Liver (tissue), 3 donors: Measurements from ENCODE around the gene PTP4A1.

Experiments
- FOXA1 ChIP-seq: IDR thresholded peaks from 2 replicates; pipeline ENCODE4 v1.6.1; 2016; ENCODE audit warnings: antibody characterized with exemption
- JUND ChIP-seq, 2 donors: IDR thresholded peaks; 2 replicates each; pipeline ENCODE4 v1.6.1; 2016; ENCODE audit warnings: antibody characterized with exemption in 2 of 2
- RAD21 ChIP-seq, 2 donors: IDR thresholded peaks; 2 replicates each; pipeline ENCODE4 v1.6.1; 2016; ENCODE audit warnings: antibody characterized with exemption in 2 of 2, mild to moderate bottlenecking in 2 of 2
- SP1 ChIP-seq: IDR thresholded peaks from 2 replicates; pipeline ENCODE4 v1.6.1; 2018; ENCODE audit warnings: antibody characterized with exemption, mild to moderate bottlenecking
- TAF1 ChIP-seq: conservative IDR thresholded peaks from 2 replicates; pipeline ENCODE4 v1.6.1; 2016; ENCODE audit warnings: antibody characterized with exemption, mild to moderate bottlenecking
- TF ChIP-seq, protein P1 (sequence below): fragments of 150-350 bp; IDR thresholded peaks from 2 replicates; pipeline ENCODE4 v1.5.1; 2017; ENCODE audit warnings: improper control_type of control experiment, low read depth, low read length; ENCODE audit not compliant: missing input control
- TF ChIP-seq, protein P2 (sequence below): IDR thresholded peaks from 2 replicates; pipeline ENCODE4 v1.6.1; 2016; ENCODE audit warnings: antibody characterized with exemption, mild to moderate bottlenecking
- donor health status: healthy.
- donor health status: healthy.

DNA sequence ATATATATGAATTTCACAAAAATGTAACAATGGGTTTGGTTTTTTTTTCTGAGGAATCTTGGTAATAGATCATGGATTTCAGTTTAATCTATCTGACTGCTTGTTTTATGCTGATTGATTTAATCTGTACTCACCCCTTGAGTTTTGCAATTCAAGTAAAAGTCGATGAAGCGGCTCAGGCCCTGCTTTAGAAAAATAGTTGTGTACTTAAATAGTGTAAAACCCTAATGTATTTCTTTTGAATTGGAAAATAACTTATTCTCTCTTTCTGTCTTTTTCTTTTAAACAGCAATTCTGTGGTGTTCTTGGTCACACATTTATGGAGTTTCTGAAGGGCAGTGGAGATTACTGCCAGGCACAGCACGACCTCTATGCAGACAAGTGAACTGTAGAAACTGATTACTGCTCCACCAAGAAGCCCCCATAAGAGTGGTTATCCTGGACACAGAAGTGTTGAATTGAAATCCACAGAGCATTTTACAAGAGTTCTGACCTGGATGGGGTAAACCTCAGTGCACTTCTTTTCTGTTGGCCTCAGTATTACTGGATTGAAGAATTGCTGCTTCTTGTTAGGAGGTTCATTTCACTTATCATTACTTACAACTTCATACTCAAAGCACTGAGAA, 4.0 kb downstream of the PTP4A1 start:
- TF ChIP-seq TAF1 (no peak), RAD21 (IDR thresholded peaks at IDR 0.05) (no peak), FOXA1 (no peak), SP1 (no peak), JUND (IDR thresholded peaks at IDR 0.05) (no peak)
- TF ChIP-seq, protein P1, sequence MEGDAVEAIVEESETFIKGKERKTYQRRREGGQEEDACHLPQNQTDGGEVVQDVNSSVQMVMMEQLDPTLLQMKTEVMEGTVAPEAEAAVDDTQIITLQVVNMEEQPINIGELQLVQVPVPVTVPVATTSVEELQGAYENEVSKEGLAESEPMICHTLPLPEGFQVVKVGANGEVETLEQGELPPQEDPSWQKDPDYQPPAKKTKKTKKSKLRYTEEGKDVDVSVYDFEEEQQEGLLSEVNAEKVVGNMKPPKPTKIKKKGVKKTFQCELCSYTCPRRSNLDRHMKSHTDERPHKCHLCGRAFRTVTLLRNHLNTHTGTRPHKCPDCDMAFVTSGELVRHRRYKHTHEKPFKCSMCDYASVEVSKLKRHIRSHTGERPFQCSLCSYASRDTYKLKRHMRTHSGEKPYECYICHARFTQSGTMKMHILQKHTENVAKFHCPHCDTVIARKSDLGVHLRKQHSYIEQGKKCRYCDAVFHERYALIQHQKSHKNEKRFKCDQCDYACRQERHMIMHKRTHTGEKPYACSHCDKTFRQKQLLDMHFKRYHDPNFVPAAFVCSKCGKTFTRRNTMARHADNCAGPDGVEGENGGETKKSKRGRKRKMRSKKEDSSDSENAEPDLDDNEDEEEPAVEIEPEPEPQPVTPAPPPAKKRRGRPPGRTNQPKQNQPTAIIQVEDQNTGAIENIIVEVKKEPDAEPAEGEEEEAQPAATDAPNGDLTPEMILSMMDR, result no peak
- TF ChIP-seq, protein P2, sequence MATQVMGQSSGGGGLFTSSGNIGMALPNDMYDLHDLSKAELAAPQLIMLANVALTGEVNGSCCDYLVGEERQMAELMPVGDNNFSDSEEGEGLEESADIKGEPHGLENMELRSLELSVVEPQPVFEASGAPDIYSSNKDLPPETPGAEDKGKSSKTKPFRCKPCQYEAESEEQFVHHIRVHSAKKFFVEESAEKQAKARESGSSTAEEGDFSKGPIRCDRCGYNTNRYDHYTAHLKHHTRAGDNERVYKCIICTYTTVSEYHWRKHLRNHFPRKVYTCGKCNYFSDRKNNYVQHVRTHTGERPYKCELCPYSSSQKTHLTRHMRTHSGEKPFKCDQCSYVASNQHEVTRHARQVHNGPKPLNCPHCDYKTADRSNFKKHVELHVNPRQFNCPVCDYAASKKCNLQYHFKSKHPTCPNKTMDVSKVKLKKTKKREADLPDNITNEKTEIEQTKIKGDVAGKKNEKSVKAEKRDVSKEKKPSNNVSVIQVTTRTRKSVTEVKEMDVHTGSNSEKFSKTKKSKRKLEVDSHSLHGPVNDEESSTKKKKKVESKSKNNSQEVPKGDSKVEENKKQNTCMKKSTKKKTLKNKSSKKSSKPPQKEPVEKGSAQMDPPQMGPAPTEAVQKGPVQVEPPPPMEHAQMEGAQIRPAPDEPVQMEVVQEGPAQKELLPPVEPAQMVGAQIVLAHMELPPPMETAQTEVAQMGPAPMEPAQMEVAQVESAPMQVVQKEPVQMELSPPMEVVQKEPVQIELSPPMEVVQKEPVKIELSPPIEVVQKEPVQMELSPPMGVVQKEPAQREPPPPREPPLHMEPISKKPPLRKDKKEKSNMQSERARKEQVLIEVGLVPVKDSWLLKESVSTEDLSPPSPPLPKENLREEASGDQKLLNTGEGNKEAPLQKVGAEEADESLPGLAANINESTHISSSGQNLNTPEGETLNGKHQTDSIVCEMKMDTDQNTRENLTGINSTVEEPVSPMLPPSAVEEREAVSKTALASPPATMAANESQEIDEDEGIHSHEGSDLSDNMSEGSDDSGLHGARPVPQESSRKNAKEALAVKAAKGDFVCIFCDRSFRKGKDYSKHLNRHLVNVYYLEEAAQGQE, result peak; percentile 18
